HUES48 (cell line): Measurements from ENCODE around the gene ASB16.
"Not testable (repeated sequence)": the region's sequence is repeated elsewhere in the genome, so short reads cannot be mapped to it uniquely, and the experiment has no call there.

Source experiments
- H3K27ac ChIP-seq: one replicate; pipeline ENCODE4 v1.7.0; 2013; ENCODE audit warnings: low read depth, low read length, inconsistent platforms
- H3K27me3 ChIP-seq: 2 replicates; pipeline ENCODE4 v1.6.1; 2013; ENCODE audit warnings: mild to moderate bottlenecking, low read length; ENCODE audit not compliant: control insufficient read depth, insufficient read depth
- H3K36me3 ChIP-seq: 2 replicates; pipeline ENCODE4 v1.6.1; 2013; ENCODE audit warnings: low read length; ENCODE audit not compliant: control insufficient read depth, insufficient read depth
- H3K4me1 ChIP-seq: 2 replicates; pipeline ENCODE4 v1.6.1; 2013; ENCODE audit warnings: mild to moderate bottlenecking, low read length; ENCODE audit not compliant: control insufficient read depth, insufficient read depth
- H3K4me3 ChIP-seq: 2 replicates; pipeline ENCODE4 v1.5.1; 2013; ENCODE audit warnings: mild to moderate bottlenecking, low read depth, low read length
- H3K9ac ChIP-seq: 2 replicates; pipeline ENCODE4 v1.6.1; 2013; ENCODE audit warnings: mild to moderate bottlenecking, low read depth, low read length, moderate library complexity
- H3K9me3 ChIP-seq: 2 replicates; pipeline ENCODE4 v1.6.1; 2013; ENCODE audit warnings: low read length; ENCODE audit not compliant: control insufficient read depth, insufficient read depth

ASB16 gene, protein sequence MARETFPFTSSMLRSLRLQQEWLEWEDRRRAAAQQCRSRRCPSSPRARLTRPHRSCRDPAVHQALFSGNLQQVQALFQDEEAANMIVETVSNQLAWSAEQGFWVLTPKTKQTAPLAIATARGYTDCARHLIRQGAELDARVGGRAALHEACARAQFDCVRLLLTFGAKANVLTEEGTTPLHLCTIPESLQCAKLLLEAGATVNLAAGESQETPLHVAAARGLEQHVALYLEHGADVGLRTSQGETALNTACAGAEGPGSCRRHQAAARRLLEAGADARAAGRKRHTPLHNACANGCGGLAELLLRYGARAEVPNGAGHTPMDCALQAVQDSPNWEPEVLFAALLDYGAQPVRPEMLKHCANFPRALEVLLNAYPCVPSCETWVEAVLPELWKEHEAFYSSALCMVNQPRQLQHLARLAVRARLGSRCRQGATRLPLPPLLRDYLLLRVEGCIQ

DNA sequence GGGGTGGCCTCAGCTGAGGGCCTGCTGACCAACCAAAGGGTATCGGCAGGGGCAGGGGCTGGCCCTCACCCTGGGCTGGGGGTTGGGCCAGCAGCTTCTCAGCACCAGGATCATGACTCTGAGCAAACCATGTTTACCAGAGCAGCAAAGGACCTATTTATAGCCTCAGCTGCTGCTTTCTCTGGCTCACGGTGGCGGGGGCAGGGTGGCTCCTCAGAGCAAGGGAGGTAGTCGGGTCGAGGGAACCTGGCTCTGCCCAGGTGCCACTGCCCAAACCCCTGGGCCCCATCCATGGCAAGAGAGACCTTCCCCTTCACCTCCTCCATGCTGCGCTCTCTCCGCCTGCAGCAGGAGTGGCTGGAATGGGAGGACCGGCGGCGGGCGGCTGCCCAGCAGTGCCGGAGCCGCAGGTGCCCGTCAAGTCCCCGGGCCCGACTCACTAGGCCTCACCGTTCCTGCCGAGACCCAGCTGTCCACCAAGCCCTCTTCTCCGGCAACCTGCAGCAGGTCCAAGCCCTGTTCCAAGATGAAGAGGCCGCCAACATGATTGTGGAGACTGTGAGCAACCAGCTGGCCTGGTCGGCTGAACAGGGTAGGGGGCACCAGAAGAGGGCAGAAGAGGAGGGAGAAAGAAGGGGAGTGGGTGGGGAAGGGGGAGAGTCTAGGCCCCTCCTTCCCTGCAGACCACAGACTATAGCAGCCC is at the start of gene ASB16:
Gene ASB16, plus strand, starts transcription at position 206 of the 703 bp plus-strand sequence. Its CDS starts 86 bp downstream, at position 292.
- H3K9ac ChIP-seq = no peak within 1 kb of the TSS
- H3K9me3 ChIP-seq = no peaks in the 10 kb centered on the region
- peaks cover 16% of the 10 kb centered on the region; the same call in 1 of the 2 replicates for H3K4me1 ChIP-seq
- H3K27ac ChIP-seq = peak within 1 kb of the TSS; percentile 73
- no peak within 1 kb of the TSS for H3K4me3 ChIP-seq
- no peaks in the 10 kb centered on the region for H3K27me3 ChIP-seq
- 0 out of 2 replicates have a peak, but pooled peaks cover 2% of the 10 kb centered on the region for H3K36me3 ChIP-seq

DNA sequence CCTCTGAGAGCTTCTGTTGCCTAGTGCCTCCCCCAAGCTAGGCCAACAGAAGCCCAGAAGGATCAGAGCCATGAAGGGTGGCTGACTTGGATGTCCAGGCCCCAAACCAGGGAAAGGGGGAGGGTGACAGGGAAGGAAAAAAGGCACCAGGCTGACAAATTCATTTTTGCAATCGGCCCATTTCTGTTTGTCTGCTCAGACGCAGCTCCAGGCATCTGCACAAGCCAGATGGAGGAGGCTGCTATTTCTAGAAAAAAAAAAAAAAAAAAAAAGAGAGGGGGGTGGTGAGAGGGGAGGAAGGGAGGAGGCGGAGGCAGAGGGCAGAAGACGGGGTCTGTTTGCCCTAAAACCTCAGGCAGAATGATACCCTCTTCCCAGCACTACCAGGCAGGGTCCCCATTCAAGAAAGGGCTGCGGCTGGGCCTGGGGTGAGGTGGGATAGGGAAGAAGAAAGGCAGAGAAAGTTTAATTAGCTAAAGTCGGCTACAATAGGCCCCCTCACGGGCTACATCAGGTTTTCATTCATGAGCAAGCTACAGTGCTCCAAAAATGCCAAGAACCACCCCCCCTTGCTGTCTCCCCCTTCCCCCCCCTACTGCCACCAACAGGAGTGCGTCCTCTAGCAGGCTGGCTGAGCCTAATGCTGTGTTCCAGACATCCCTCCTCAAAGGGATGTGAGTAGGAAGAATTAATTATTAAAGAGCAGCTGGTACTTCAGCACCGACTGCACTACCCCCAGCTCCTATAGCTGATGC is 49.5 kb upstream of the ASB16 start:
- Histone ChIP-seq H3K27ac (peak overlapping the region; percentile 28), H3K4me3 (peak overlapping the region; percentile 96), H3K9ac (no peak overlapping the region), H3K9me3 (no peaks in the 10 kb centered on the region), H3K36me3 (no peaks in the 10 kb centered on the region; the same call in 1 of the 2 replicates), H3K4me1 (peaks cover 46% of the 10 kb centered on the region), H3K27me3 (no peaks in the 10 kb centered on the region; the same call in 1 of the 2 replicates)

DNA sequence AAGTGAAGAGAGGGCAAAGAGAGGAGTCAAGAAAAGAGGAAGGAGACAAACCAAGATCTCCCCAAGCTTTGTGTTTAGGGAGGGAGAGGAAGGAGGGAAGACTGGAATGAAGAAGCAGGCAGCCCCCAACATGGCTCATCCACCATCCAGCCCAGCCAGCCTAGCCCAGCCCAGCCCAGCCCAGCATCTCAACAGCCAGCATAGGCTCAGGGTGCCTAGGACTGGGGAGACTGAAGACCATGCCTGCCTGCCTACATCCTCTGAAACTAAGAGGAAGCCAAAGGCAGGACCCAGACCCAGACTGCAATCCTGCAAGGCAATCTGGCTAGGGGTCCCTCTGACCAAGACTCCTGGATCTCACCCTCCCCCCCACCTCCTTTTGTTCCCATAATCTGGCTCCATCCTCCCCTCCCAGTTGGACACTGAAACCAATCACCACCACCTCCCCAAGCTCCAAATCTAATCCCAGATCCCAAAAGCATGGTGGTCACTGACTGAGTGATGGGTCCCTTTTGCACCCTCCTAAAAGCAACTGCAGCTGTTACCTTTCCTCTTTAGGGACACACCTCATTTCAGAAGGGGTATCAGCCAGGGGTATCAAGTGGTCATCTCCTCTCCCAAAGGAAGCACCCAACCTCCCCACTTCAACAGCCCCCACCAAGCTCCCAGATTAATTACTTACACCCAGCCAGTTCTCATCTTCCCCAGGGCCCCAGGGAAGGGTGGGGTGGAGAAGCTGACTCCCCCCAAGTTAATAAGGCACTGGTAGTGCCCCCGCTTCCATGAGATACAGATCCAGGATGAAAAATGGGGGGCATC is 48.3 kb upstream of the ASB16 start:
- H3K27ac ChIP-seq = peak overlapping the region; percentile 26
- H3K4me3 ChIP-seq = peak overlapping the region; percentile 96
- H3K36me3 ChIP-seq = no peaks in the 10 kb centered on the region
- no peaks in the 10 kb centered on the region; the same call in 1 of the 2 replicates for H3K27me3 ChIP-seq
- no peaks in the 10 kb centered on the region for H3K9me3 ChIP-seq
- H3K4me1 ChIP-seq = peaks cover 45% of the 10 kb centered on the region
- H3K9ac ChIP-seq = no peak overlapping the region; the same call in 1 of the 2 replicates

DNA sequence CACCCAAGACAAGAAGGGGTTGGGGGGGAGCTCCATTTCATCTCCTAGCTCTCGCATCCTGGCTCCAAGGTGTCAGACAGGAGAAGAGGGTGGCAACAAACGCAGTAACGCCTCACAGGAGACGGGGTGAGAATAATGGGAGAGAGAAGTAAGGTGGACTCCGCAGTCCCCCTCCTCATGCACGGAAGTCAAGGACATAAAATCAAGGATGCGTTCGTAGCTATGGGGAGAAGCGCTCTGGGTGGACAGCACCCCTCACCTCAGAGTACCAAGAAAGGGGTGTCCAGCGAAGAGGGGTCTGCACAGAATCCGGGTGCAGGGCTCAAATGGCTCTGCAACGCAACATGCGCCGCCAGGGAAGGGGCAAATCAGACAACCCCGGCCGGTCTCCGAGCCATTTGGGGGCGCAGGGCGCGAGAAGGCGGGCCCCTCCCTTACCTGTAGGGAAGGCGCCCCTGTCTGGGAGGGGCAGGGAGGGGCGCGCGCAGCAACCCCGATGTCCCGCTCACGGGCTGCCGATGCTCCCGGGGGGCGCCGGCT is 47.6 kb upstream of the ASB16 start:
- Histone ChIP-seq H3K36me3 (no peaks in the 10 kb centered on the region), H3K27me3 (no peaks in the 10 kb centered on the region; the same call in 1 of the 2 replicates), H3K27ac (peak overlapping the region; percentile 93), H3K9me3 (no peaks in the 10 kb centered on the region), H3K4me3 (peak overlapping the region; percentile 96), H3K4me1 (peaks cover 38% of the 10 kb centered on the region), H3K9ac (peak overlapping the region; percentile 81; the same call in 1 of the 2 replicates)

DNA sequence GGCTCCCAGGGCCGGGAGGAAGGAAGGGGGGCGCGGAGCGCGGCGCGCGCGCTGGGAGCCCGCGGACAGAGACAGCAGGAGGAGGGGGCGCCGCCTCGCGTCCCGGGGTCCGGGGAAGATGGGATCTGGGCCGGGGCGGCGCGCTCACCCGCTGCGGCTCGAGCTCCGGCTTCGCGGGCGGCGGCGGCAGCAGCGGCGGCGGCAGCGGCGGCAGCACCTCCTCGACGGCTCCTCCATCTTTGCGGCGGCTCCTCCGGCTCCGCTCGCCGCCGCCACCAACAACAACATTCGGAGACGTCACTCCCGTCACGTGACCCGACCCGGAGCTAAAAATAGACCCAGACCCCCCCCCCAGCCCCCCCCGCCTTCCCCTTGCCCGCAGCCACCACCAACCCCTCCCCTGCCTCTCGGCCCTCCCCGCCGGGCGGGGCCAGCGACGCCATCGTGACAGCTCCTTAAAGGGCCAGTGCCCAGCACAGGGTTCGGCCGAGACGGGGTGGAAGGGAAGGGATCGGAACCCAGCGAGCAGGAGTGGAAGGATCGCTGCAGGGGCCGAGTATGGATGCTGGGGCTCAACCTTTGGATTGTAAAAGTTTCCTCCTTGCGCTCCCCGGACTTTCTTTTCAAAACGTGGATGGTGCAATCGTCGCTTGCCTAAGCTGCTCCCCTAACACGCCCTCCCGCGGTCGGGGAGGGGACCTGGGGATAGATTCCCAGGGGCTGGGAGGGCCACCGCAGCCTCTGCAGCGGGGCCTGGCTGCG is 47.0 kb upstream of the ASB16 start, which contains the start of gene HDAC5:
Gene HDAC5, minus strand, starts transcription at position 286 of the 762 bp plus-strand sequence. CDS start 6,126 bp downstream, outside the sequence.
- Histone ChIP-seq H3K27me3 (no peaks in the 10 kb centered on the region; the same call in 1 of the 2 replicates), H3K9me3 (no peaks in the 10 kb centered on the region), H3K36me3 (no peaks in the 10 kb centered on the region), H3K4me1 (peaks cover 31% of the 10 kb centered on the region), H3K9ac (peak within 1 kb of the TSS; percentile 93), H3K27ac (peak within 1 kb of the TSS; percentile 93), H3K4me3 (peak within 1 kb of the TSS; percentile 96)

DNA sequence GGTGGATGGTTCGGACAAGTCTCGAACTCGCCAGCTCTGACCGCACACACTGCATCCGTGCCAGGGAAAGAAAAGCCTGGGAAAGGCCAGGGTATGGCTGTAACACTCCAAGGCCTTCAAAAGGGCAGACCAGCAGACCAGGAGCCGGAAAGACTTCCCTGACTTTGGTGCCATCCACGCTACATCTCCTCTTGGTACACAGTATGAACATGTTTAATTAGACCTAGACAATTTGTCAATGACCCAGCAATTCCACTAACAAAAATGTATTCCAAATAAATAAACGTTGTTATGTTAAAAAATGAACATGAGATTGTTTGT is 46.4 kb upstream of the ASB16 start:
- no peaks in the 10 kb centered on the region for H3K9me3 ChIP-seq
- H3K36me3 ChIP-seq = no peaks in the 10 kb centered on the region
- H3K4me1 ChIP-seq = peaks cover 26% of the 10 kb centered on the region
- H3K27me3 ChIP-seq = no peaks in the 10 kb centered on the region; the same call in 1 of the 2 replicates
- peak overlapping the region; percentile 93 for H3K27ac ChIP-seq
- peak overlapping the region; percentile 93 for H3K9ac ChIP-seq
- peak overlapping the region; percentile 96 for H3K4me3 ChIP-seq

DNA sequence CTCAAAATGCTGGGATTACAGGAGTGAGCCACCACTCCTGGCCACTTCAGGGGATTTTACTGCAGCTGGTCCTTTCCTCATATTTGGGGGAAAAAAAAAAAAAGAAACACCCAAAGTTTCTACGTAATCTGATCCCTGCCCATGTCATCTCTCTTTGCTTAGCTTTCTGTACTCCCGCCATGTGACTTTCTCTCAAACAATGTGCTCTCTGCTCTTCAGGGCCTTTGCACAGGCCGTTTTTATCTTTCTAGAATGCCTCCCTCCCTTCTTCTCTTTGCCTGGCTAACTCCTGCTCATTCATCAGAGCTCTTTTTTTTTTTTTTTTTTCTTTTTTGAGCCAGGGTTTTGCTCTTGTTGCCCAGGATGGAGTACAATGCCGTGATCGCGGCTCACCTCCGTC is 42.1 kb upstream of the ASB16 start:
- Histone ChIP-seq H3K36me3 (no peaks in the 10 kb centered on the region), H3K27ac (no peak overlapping the region), H3K4me1 (peaks cover 2% of the 10 kb centered on the region; the same call in 1 of the 2 replicates), H3K4me3 (no peak overlapping the region), H3K9ac (no peak overlapping the region), H3K9me3 (no peaks in the 10 kb centered on the region), H3K27me3 (no peaks in the 10 kb centered on the region)

DNA sequence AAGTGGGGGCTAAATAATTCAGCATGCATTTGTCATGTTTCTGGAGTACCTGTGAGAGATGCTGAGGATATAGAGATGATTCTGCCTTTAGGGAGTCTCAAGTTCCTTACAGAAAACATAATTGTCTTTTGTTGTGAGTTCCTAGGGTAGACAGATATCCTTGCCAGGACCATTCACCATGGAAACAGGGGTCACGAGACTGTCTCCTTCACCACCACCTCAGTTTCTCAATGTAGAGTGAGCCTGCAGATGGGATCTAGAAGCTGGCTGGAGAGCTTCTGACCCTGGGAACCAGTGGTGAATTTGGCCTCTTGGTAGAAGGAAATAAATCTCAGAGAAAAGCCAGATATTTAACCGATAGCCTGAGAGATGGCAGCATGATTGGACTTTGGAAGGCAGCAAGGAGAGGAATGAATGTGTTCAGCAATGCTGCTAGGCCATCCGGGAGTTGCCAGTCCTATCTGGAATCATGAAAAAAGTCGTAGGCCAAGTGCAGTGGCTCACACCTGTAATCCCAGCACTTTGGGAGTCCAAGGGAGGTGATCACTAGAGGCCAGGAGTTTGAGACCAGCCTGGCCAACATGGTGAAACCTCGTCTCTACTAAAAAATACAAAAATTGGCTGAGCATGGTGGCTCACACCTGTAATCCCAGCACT is 39.7 kb upstream of the ASB16 start:
- no peak overlapping the region for H3K9ac ChIP-seq
- H3K27ac ChIP-seq = no peak overlapping the region
- H3K27me3 ChIP-seq = no peaks in the 10 kb centered on the region
- H3K36me3 ChIP-seq = no peaks in the 10 kb centered on the region
- no peaks in the 10 kb centered on the region for H3K9me3 ChIP-seq
- H3K4me1 ChIP-seq = no peaks in the 10 kb centered on the region
- no peak overlapping the region for H3K4me3 ChIP-seq

DNA sequence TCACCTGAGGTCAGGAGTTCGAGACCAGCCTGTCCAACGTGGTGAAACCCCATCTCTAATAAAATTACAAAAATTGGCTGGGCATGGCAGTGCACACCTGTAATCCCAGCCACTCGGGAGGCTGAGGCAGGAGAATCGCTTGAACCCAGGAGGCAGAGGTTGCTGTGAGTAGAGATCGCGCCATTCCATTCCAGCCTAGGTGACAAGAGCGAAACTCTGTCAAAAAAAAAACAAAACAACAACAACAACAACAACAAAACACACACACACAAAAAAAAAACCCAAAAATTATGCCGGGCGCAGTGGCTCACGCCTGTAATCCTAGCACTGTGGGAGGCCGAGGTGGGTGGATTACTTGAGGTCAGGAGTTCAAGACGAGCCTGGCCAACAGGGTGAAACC is 39.1 kb upstream of the ASB16 start:
- not testable (repeated sequence) for H3K9me3 ChIP-seq, H3K36me3 ChIP-seq, H3K27ac ChIP-seq

More for the DNA sequence above, 39.1 kb upstream of the ASB16 start:
- not testable (repeated sequence) for H3K9ac ChIP-seq, H3K4me1 ChIP-seq, H3K27me3 ChIP-seq, H3K4me3 ChIP-seq
